ENCODE measurements around the gene CISD3. TPM values are rescaled to one million over a fixed set of nuclear protein-coding genes. Genes with fewer than 3 reads are reported as not detected.

CISD3 gene, protein sequence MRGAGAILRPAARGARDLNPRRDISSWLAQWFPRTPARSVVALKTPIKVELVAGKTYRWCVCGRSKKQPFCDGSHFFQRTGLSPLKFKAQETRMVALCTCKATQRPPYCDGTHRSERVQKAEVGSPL
- 0.57 and 3.4 TPM in 2 replicates for total RNA-seq (2014; rRNA removed; shearing (Covaris generic))

- peak; percentile 88 for DNase-seq (ENCODE audit: low read depth)
Observed at GRCh38 chr17:38729886-38730525, at the start of gene CISD3. Gene CISD3, plus strand, starts transcription at chr17:38730341. Its CDS starts 18 bp downstream, at chr17:38730359.

DNA sequence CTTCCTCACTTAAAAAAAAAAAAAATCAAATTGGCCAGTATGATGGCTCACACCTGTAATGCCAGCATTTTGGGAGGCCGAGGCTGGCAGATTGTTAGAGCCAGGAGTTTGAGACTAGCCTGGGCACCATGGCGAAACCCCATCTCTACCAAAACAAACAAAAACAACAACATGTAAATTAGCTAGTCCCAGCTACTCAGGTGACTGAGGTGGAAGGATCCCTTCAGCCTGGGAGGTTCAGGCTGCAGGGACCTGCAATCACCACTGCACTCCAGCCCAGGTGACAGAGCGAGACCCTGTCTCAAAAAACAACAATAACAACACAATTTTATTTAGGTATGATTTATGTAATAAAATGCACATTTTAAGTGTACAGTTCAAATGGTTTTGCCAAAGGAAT is 49.0 kb upstream of the CISD3 start:
- DNase-seq (ENCODE audit: low read depth): no peak

- no peak for DNase-seq (ENCODE audit: low read depth)
Observed at GRCh38 chr17:38685491-38685890, 44.6 kb upstream of the CISD3 start.

- no peak for DNase-seq (ENCODE audit: low read depth)
Observed at GRCh38 chr17:38687286-38687685, 42.9 kb upstream of the CISD3 start.

DNA sequence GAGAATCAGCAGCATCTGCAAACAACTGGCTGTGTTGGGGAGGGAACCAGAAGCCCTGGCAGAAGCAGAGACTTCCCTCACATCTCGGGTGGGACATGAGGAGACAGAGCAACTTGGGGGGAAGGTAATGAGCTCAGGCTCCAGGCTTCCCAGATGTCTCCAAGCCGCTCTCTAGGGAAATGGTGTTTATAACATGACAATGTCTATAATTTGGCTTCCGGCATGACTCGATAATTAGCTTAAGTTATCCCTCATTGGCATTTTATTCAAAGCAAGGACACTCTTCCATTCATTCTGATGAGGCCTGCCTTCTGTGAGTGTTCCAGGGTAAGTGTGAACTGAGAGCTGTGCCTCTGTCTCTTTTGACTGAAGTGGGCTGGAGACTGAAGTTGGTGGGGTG is 39.8 kb upstream of the CISD3 start:
- DNase-seq (ENCODE audit: low read depth): no peak

DNA sequence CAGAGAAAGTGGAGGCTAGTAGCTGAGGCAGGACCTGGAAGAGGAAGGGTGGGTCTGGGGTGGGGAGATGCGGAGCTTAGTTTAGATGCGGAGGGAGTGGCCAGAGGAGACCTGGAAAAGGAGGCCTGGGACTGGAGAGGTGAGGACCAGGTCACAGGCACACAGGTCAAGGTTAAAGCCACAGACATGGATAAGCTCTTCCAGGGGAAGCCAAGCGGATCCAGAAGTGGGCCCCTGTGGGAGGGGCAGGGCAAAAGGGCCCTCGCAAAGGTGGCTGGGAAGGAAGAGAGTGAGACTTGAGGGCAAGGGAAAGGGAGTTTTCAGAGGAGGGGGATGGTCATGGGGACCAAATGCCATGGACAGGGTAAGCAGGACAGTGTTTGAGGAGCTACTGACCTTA is 39.0 kb upstream of the CISD3 start:
- no peak for DNase-seq (ENCODE audit: low read depth)

- DNase-seq (ENCODE audit: low read depth): no peak
Observed at GRCh38 chr17:38693700-38694329, 36.3 kb upstream of the CISD3 start.

DNA sequence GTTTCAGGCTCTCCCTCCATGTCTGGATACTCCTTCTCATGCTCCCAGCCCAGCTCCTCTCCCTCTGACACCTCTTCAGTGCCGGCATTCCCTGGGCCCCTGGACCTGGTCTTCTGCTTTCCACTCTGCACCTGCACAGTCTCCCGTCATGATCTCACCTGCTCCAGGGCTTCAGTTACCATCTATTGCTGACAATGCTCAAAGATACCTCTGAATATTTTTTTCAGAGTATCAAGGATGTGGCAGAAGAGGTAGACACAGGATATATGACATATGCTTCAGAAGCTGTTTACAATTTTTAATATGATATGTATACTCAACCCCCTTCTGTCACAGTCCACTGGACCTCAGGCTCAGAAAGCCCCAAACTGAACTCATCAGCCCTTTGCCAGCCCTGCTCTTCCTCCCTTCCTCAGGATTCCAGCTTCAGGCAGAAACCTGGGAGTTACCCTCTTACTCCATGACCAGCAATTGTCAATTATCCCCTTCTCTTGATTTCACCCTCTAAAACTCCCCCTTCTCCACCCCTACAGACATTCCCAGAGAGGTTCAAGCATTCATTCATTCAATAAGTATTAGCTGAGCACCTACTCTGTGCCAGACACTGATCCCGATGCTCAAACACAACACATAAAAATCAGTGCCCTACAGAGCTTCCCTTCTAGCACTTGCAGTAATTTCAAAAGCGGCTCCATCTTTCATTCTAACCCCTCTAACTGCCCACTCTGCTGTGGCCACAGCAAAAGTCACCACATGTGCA is 32.9 kb upstream of the CISD3 start:
- DNase-seq (ENCODE audit: low read depth): no peak

DNA sequence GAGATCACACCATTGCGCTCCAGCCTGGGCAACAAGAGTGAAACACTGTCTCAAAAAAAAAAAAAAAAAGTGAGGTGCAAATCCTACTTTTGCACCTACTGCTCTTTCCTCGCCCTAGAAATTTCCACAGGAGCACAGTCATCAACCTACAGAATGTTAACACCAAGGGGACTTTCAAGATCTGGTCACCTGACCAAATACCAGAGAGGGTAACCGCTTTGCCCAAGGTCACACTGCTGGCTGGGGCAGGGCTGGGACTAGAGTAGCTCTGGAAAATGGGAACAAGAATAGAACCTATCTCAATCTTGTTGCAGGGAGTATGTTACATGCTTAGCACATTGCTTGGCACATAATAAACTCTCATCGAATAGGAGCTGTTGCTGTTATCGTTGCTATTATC is 31.4 kb upstream of the CISD3 start:
- no peak for DNase-seq (ENCODE audit: low read depth)

DNA sequence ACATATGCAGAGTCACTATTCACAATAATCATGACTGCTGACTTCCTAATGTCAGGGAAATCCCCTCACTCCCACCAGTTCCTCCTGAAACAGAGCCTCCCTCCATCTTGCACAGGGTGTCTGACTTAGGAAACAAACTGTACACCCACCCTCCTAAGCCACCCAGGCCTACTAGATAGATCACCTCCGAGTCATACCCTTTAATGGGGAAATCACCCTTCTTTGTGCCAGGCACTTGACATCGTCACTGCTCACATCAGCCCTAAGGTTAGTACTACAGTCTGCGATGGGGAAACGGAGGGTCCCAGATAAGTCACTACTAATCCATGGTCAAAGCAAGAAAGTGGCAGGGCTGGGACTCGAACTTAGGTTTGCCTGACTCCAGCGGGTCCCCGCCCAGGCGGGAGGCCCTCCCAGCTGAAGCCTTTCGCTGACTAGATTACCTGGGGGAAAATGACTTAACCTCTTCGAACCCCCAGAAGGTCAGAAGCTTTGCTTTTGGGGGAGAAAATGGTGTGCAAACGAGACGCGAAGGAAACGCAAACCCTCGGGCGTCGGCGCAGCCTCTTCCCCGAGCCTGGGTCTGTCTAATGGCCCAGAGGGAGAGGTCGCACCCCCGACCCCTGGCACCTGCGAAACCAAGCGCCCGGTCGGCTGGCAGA is 28.5 kb upstream of the CISD3 start:
- DNase-seq (ENCODE audit: low read depth): peak; percentile 61

DNA sequence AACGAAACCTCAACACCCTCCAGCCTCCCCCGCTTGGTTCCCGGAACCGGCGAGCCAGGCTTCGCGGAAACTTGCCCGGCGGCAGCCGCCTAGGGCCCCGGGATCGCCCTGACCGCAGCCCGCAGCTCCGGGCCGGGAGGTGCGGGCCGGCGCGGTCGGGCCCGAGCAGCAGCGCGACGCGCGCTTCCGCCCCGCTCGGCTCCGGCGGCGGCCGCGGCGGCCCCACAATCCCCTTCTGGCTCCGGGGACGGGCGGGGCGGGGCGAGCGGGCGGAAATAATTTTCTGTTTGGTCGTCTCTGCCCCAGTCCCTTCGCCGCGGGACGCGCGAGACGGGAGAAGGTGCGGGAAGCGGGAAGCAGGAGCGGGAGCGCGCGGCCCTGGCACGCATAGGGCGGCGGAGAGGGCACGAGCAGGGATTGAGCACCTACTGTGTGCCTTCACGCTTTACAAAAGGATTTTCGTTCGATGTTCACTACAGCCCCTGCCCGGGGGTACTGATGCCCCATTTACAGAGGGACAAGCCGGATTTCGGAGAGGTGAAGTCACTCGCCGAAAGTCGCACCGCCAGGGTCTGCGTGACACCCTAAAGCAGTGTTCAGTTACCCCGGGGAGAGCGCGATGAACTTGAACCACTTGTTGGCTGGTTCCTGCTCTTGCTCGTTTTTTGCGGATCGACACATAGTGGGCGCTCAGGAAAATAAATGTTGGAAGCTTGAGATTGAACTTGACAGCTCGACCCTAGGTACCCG is 27.8 kb upstream of the CISD3 start:
- peak; percentile 90 for DNase-seq (ENCODE audit: low read depth)

- no peak for DNase-seq (ENCODE audit: low read depth)
Observed at GRCh38 chr17:38702916-38703741, 27.0 kb upstream of the CISD3 start.

- peak; percentile 70 for DNase-seq (ENCODE audit: low read depth)
Observed at GRCh38 chr17:38703742-38704605, 26.2 kb upstream of the CISD3 start.

DNA sequence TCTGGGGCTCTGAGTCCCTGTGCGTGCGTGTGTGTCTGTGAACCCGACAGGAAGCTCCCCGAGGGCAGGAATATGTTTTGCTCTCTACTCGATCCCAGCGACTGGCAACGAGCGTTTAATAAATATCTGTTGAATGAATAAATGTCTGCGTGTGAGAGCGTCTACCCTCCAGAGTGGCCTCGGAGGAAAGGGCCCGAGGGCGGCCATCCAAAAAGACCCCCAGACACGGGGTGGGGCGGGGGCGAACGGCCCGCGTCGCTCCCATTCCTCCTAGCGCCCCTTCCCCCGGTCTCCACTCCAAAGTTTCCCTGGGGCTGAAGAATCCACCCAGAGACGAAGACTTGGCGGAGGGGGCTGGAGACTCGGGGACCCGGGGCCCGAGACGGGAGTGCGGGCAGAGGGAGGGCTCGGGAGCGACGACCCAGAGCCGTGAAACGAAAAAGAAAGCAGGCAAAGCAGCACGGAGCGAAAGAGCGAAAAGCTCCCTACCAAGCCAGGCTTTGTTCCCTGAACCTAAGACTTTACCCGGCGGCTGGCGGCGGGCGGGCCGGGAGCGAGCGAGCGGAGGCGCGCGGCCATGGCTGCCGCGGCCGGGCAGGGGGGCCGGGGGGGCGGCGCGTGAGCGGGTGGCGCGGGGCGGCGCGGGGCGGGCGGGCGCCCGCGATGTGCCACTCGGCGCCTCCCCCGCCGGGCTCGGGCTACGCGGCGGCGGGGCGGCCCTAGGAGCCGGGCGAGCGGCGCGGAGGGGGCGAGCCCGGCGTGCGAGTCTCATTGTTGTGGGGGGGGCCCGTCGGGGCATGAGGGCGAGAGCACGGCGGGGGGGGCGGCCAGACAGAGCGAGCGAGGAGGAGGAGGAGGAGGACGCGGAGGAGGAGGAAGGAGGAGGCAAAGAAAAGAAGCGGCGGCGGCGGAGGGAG is 25.3 kb upstream of the CISD3 start, which contains the start of gene MLLT6:
TSS of gene MLLT6 (plus strand) at position 668 of the 917 bp plus-strand sequence. CDS start 360 bp downstream, outside the sequence.
- peak; percentile 76 for DNase-seq (ENCODE audit: low read depth)

- no peak for DNase-seq (ENCODE audit: low read depth)
Observed at GRCh38 chr17:38705523-38705802, 24.7 kb upstream of the CISD3 start.

- peak; percentile 34 for DNase-seq (ENCODE audit: low read depth)
Observed at GRCh38 chr17:38705803-38706504, 24.2 kb upstream of the CISD3 start.

DNA sequence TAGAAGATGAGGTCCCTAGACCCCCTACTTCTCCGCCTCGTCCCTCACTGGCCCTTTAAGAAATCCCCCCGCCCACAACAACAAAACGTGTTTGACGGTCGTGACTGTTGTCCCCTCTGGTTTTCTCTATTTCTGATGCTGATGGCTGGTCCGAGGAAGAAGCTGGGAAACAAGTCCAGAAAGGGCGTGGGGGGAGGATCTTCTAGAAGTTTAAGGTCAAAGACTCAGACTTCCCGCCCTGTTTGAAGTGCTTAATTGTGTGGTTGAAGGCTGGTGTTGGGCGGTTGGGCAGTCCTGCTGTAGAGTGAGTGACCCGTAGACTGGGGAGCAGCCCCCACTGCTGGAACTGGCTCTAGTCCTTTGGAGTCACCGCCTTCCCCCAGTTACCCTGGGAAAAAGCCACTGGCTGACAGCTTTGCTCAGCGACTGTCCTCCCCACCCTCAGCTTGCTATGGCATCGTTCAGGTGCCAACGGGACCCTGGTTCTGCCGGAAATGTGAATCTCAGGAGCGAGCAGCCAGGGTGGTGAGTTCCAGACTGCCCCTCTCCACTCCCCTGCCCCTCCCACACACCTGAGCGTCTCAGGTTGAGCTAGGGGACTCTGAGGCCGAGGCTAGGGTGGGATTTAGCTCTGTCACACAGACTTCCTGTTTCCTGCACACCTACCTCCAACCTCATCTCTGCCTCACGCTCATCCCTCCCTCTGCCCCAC is 23.5 kb upstream of the CISD3 start:
- DNase-seq (ENCODE audit: low read depth): no peak

All from Daoy (cell line).